ENCODE data around the gene B3GAT1.

DNA sequence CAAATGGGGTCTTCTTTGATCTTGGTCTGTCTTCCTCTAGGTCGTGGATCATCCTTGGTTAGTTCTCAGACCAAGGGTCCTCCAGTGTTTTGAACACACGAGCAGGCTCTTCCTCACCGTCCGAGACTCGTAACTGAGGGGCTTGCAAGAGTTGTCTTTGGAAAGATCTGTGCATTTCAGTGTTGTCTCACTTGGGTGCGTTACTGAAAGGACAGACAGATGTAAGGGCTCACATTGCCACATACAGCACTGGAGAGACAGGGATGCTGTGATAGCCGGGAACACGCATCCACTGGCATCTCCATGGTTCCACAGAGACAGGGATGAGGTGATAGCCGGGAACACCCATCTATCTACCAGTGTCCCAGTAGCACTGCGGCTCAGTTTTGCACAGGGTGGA lies 64.6 kb downstream of the B3GAT1 start:
- TF ChIP-seq, protein P1, sequence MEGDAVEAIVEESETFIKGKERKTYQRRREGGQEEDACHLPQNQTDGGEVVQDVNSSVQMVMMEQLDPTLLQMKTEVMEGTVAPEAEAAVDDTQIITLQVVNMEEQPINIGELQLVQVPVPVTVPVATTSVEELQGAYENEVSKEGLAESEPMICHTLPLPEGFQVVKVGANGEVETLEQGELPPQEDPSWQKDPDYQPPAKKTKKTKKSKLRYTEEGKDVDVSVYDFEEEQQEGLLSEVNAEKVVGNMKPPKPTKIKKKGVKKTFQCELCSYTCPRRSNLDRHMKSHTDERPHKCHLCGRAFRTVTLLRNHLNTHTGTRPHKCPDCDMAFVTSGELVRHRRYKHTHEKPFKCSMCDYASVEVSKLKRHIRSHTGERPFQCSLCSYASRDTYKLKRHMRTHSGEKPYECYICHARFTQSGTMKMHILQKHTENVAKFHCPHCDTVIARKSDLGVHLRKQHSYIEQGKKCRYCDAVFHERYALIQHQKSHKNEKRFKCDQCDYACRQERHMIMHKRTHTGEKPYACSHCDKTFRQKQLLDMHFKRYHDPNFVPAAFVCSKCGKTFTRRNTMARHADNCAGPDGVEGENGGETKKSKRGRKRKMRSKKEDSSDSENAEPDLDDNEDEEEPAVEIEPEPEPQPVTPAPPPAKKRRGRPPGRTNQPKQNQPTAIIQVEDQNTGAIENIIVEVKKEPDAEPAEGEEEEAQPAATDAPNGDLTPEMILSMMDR (IDR thresholded peaks at IDR 0.05), result no peak
- TF ChIP-seq EZH2 (IDR thresholded peaks at IDR 0.05; ENCODE audit: borderline replicate concordance, insufficient read depth, low read depth, low read length, poor library complexity, severe bottlenecking), result no peak

Measured in B cell (primary cell).